ENCODE results near the gene PTPRK. TPM values are rescaled to one million over a fixed set of nuclear protein-coding genes. Genes with fewer than 3 reads are reported as not detected.

PTPRK gene
- total and polyA plus RNA-seq, 9 of the 15 experiments (the other 6 are each of a cell fraction or from before 2014, with no cell fraction given) = 0.04 to 0.51 TPM; not detected in 7

DNA sequence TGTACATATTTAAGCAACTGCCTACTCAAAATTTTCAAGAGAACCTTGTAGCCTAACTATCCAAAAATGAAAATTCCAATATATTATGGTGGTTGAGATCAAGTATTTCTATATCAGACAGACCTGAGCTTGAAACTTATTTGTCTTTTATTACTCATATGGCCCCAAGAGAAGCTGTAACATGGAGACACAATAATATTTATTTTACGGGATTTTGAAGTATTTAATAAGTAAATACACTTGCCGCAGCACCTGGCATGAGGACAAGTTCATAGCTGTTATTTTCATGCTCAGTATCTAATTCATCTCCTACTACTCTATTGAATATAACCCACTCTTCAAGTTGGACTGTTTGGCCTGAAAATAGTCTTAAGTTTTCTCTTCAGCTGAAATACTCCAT is 28.0 kb downstream of the PTPRK start:
- Histone ChIP-seq H3K27ac (ENCODE audit: extremely low read depth, low read depth, low read length) (no peak overlapping the region), H3K9me3 (replicated peaks; ENCODE audit: control insufficient read depth, insufficient read depth, low read depth, low read length) (no peaks in the 10 kb centered on the region), H3K4me3 (no peak overlapping the region), H4K20me1 (replicated peaks; ENCODE audit: control insufficient read depth, insufficient read depth, low read length) (no peaks in the 10 kb centered on the region), H3K4me2 (ENCODE audit: insufficient read depth, low read length) (no peak overlapping the region), H3K9me1 (ENCODE audit: control insufficient read depth, insufficient read depth, low read length) (no peaks in the 10 kb centered on the region), H3K27me3 (ENCODE audit: control insufficient read depth in 2 of 2, insufficient read depth in 2 of 2, low read length in 2 of 2) (no peaks in the 10 kb centered on the region), H2AFZ (ENCODE audit: low read depth, low read length) (no peak overlapping the region), H3K36me3 (ENCODE audit: control insufficient read depth, insufficient read depth, low read length) (no peaks in the 10 kb centered on the region), H3K79me2 (ENCODE audit: control insufficient read depth, insufficient read depth, low read length) (no peaks in the 10 kb centered on the region), H3K4me1 (replicated peaks in 1 of 2; ENCODE audit: control insufficient read depth in 2 of 2, insufficient read depth in 2 of 2, low read length in 2 of 2) (no peaks in the 10 kb centered on the region), H3K9ac (ENCODE audit: insufficient read depth in 1 of 2, low read depth in 2 of 2, low read length in 2 of 2) (no peak overlapping the region)
- DNase-seq (ENCODE audit: extremely low read depth in 1 of 4, low spot score in 3 of 4) (no peak), FAIRE-seq (no peak), ATAC-seq (no peak)
- intact Hi-C loops (cut with micrococcal nuclease) (no loop called here), in situ Hi-C loops (cut with MboI) (no loop called here)
- POLR2A ChIA-PET = no interaction called here
- 0% methylated on average over 2 of the region's 2 CpGs for WGBS (ENCODE audit: insufficient coverage, low coverage, missing lambda C conversion rate)
- CTCF ChIA-PET (ENCODE audit: low intra/inter-chr PET ratio) = no interaction called here
- TF ChIP-seq ZNF277 (CRISPR knock-in tag; IDR thresholded peaks at IDR 0.05; ENCODE audit: borderline replicate concordance) (no peak), TGIF2 (CRISPR knock-in tag; IDR thresholded peaks at IDR 0.05) (no peak), ZNF212 (CRISPR knock-in tag; IDR thresholded peaks at IDR 0.05) (no peak), MAZ (CRISPR knock-in tag; conservative IDR thresholded peaks at IDR 0.05 in 1 of 2, IDR thresholded peaks at IDR 0.05 in 1 of 2) (no peak), HNRNPUL1 (IDR thresholded peaks at IDR 0.05; ENCODE audit: low read length) (no peak), SMARCB1 (IDR thresholded peaks at IDR 0.05; ENCODE audit: insufficient read length, low read depth) (no peak), SRSF7 (optimal IDR thresholded peaks at IDR 0.05; ENCODE audit: low read depth, low read length) (no peak), TAF1 (IDR thresholded peaks at IDR 0.05; ENCODE audit: control insufficient read depth, extremely low read depth, insufficient read depth, low read length, severe bottlenecking) (no peak), ZNF384 (IDR thresholded peaks at IDR 0.05; ENCODE audit: low read depth, low read length) (no peak), GATAD2A (IDR thresholded peaks at IDR 0.05) (no peak), MLX (CRISPR knock-in tag; conservative IDR thresholded peaks at IDR 0.05) (no peak), ADNP (tag; IDR thresholded peaks at IDR 0.05) (no peak), ZNF764 (CRISPR knock-in tag; IDR thresholded peaks at IDR 0.05; ENCODE audit: low read depth) (no peak), NCOA1 (IDR thresholded peaks at IDR 0.05; ENCODE audit: low read depth) (no peak)
- TF ChIP-seq, protein P1, sequence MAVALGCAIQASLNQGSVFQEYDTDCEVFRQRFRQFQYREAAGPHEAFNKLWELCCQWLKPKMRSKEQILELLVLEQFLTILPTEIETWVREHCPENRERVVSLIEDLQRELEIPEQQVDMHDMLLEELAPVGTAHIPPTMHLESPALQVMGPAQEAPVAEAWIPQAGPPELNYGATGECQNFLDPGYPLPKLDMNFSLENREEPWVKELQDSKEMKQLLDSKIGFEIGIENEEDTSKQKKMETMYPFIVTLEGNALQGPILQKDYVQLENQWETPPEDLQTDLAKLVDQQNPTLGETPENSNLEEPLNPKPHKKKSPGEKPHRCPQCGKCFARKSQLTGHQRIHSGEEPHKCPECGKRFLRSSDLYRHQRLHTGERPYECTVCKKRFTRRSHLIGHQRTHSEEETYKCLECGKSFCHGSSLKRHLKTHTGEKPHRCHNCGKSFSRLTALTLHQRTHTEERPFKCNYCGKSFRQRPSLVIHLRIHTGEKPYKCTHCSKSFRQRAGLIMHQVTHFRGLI (CRISPR knock-in tag; IDR thresholded peaks at IDR 0.05) = no peak
- no TSS peak for BruUV-seq (replicated peaks)

All from K562 (cell line).